ENCODE results near the gene AGL.
A peak's percentile ranks its signal among the peaks of the same experiment; 100 is the strongest.

Gene AGL

DNA sequence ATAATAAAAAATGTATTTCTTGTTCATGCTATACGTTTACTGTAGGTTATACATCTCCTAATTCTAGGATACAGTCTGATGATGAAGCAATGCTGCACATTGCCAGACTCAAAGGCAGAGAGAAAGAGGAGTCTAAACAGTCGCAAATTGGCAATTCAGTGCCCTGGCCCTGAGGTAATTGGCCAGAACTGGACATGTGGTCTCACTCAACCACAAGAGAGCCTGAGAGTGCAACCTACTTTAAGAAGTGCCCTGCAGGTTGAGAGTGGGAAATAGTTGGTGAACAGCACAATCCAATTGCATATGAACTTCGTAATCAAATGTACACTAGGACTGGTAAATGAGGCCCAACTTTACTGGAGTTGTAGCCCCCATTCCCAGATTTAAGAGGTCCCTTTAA lies 114.6 kb downstream of the AGL start:
- no peak overlapping the region for H3K27ac ChIP-seq (ENCODE audit: low read length)
- no peaks in the 10 kb centered on the region for H4K20me1 ChIP-seq (ENCODE audit: insufficient read depth, low read length)
- TF ChIP-seq, protein P1, sequence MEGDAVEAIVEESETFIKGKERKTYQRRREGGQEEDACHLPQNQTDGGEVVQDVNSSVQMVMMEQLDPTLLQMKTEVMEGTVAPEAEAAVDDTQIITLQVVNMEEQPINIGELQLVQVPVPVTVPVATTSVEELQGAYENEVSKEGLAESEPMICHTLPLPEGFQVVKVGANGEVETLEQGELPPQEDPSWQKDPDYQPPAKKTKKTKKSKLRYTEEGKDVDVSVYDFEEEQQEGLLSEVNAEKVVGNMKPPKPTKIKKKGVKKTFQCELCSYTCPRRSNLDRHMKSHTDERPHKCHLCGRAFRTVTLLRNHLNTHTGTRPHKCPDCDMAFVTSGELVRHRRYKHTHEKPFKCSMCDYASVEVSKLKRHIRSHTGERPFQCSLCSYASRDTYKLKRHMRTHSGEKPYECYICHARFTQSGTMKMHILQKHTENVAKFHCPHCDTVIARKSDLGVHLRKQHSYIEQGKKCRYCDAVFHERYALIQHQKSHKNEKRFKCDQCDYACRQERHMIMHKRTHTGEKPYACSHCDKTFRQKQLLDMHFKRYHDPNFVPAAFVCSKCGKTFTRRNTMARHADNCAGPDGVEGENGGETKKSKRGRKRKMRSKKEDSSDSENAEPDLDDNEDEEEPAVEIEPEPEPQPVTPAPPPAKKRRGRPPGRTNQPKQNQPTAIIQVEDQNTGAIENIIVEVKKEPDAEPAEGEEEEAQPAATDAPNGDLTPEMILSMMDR (IDR thresholded peaks at IDR 0.05; ENCODE audit: low read depth, low read length), result no peak
- TF ChIP-seq EZH2phosphoT487 (IDR thresholded peaks at IDR 0.05; ENCODE audit: low read depth), result no peak
- H3K4me2 ChIP-seq (ENCODE audit: low read length), result no peak overlapping the region
- H2AFZ ChIP-seq (ENCODE audit: low read depth, low read length), result no peak overlapping the region
- no peak overlapping the region for H3K9ac ChIP-seq (ENCODE audit: low read length)
- H3K27me3 ChIP-seq (ENCODE audit: low read depth, low read length), result no peaks in the 10 kb centered on the region
- peaks cover 5% of the 10 kb centered on the region; the same call in 1 of the 2 replicates for H3K4me1 ChIP-seq (ENCODE audit: low read length)
- H3K79me2 ChIP-seq (ENCODE audit: low read length), result no peaks in the 10 kb centered on the region
- no peaks in the 10 kb centered on the region for H3K36me3 ChIP-seq (replicated peaks; ENCODE audit: low read depth, low read length)
- H3K9me3 ChIP-seq (ENCODE audit: insufficient read depth, low read length), result no peaks in the 10 kb centered on the region
- no peak overlapping the region for H3K4me3 ChIP-seq (ENCODE audit: low read length)

DNA sequence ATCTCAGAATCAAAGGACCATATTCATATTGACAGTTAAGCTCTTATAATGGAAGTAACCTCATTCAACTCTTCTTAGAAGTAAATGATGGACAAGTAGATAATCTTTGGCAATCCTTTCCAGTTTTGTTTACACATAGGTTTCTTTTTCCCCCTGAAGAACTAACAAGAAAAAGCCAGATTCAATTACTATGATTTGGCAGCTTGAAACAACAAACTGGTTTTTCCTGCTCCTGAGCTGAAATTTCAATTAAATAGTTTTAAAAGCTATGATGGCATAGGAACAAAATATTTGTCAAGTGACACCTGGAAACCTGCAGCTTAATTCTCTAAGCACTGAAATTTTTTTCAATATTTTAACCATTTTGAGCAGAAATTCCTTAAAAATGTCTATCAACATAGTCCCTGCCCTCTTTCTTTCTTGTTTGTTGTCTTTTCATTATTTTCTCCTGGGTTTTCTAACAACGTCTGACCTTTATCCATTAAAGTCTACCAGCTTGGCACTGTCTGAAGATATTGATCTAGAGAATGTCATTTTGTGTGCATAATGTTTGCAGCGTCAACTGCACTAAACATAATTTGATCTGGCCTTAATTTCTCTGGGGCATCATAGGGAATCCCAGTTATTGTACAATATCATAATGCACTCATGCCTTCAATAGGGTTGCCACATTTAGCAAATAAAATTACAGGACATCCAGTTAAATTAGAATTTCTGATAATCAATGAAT lies 115.7 kb downstream of the AGL start:
- Histone ChIP-seq H2AFZ (ENCODE audit: low read depth, low read length) (no peak overlapping the region), H4K20me1 (ENCODE audit: insufficient read depth, low read length) (no peaks in the 10 kb centered on the region), H3K27ac (ENCODE audit: low read length) (no peak overlapping the region), H3K36me3 (replicated peaks; ENCODE audit: low read depth, low read length) (no peaks in the 10 kb centered on the region), H3K79me2 (ENCODE audit: low read length) (peaks cover 5% of the 10 kb centered on the region), H3K27me3 (ENCODE audit: low read depth, low read length) (no peaks in the 10 kb centered on the region), H3K9ac (ENCODE audit: low read length) (no peak overlapping the region), H3K4me3 (ENCODE audit: low read length) (no peak overlapping the region), H3K4me1 (ENCODE audit: low read length) (peaks cover 7% of the 10 kb centered on the region; the same call in 1 of the 2 replicates), H3K9me3 (ENCODE audit: insufficient read depth, low read length) (no peaks in the 10 kb centered on the region), H3K4me2 (ENCODE audit: low read length) (no peak overlapping the region)
- no peak for TF ChIP-seq EZH2phosphoT487 (IDR thresholded peaks at IDR 0.05; ENCODE audit: low read depth)
- TF ChIP-seq, protein P1 (IDR thresholded peaks at IDR 0.05; ENCODE audit: low read depth, low read length), result no peak

DNA sequence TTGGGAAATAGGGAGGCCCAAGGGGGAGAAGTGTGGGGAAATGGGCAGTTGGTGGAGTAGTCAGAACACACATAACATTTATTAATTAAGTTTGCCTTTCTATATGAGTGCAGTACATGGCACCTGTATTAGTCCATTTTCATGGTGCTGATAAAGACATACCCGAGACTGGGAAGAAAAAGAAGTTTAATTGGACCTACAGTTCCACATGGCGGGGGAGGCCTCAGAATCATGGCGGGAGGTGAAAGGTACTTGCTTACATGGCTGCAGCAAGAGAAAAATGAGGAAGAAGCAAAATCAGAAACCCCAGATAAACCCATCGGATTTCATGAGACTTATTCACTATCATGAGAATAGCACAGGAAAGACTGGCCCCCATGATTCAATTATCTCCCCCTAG lies 118.1 kb downstream of the AGL start:
- Histone ChIP-seq H4K20me1 (ENCODE audit: insufficient read depth, low read length) (no peaks in the 10 kb centered on the region), H3K9ac (ENCODE audit: low read length) (no peak overlapping the region), H3K4me2 (ENCODE audit: low read length) (no peak overlapping the region), H3K4me1 (ENCODE audit: low read length) (peaks cover 9% of the 10 kb centered on the region; the same call in 1 of the 2 replicates), H3K36me3 (replicated peaks; ENCODE audit: low read depth, low read length) (no peaks in the 10 kb centered on the region), H3K27ac (ENCODE audit: low read length) (no peak overlapping the region), H3K4me3 (ENCODE audit: low read length) (no peak overlapping the region), H3K79me2 (ENCODE audit: low read length) (peaks cover 10% of the 10 kb centered on the region), H2AFZ (ENCODE audit: low read depth, low read length) (no peak overlapping the region), H3K9me3 (ENCODE audit: insufficient read depth, low read length) (no peaks in the 10 kb centered on the region), H3K27me3 (ENCODE audit: low read depth, low read length) (no peaks in the 10 kb centered on the region)
- TF ChIP-seq, protein P1 (IDR thresholded peaks at IDR 0.05; ENCODE audit: low read depth, low read length), result no peak
- TF ChIP-seq EZH2phosphoT487 (IDR thresholded peaks at IDR 0.05; ENCODE audit: low read depth), result no peak

DNA sequence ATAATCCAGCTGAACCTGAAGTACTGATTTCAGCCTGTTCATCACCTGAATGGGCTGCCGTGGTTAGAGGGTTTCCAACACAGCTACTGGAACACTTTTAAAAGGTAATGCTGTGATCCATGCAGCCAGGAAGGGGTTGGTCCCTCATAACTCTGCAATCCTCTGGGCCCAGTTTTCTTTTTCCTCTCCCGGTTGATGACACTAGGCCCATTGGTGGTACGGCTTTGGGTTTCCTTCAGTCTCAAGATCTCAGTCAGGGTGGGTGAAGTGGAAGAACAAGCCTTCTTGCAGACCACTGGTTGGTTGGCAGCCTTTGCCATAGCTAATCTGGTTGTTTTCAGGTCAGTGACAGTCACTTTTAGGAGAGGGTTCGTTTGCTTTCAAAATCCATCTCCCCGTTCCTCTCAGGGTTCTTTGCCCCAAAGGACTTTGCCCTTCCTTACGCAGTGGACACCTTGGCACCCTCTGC lies 119.1 kb downstream of the AGL start:
- Histone ChIP-seq H3K4me3 (ENCODE audit: low read length) (peak overlapping the region; percentile 98), H3K27me3 (ENCODE audit: low read depth, low read length) (no peaks in the 10 kb centered on the region), H4K20me1 (ENCODE audit: insufficient read depth, low read length) (no peaks in the 10 kb centered on the region), H3K36me3 (replicated peaks; ENCODE audit: low read depth, low read length) (no peaks in the 10 kb centered on the region), H3K27ac (ENCODE audit: low read length) (peak overlapping the region; percentile 33; the same call in 1 of the 2 replicates), H3K79me2 (ENCODE audit: low read length) (peaks cover 10% of the 10 kb centered on the region), H3K9me3 (ENCODE audit: insufficient read depth, low read length) (no peaks in the 10 kb centered on the region), H3K4me2 (ENCODE audit: low read length) (peak overlapping the region; percentile 79), H3K9ac (ENCODE audit: low read length) (peak overlapping the region; percentile 75), H3K4me1 (ENCODE audit: low read length) (peaks cover 9% of the 10 kb centered on the region; the same call in 1 of the 2 replicates), H2AFZ (ENCODE audit: low read depth, low read length) (peak overlapping the region; percentile 96)
- TF ChIP-seq EZH2phosphoT487 (IDR thresholded peaks at IDR 0.05; ENCODE audit: low read depth), result no peak
- TF ChIP-seq, protein P1 (IDR thresholded peaks at IDR 0.05; ENCODE audit: low read depth, low read length), result no peak

Measured in OCI-LY3 (cell line).